NCI-H524 treated with DMSO at 0.1 percent for 48 hours (cell line): ENCODE measurements around the gene RBM38.

Experiments
- DNase-seq: peaks from one replicate; lab custom pipeline; 2025; lab: John Stamatoyannopoulos, UW

The RBM38 gene

GRCh38 chr20:57404006-57404405 lies 12.8 kb downstream of the RBM38 start:
- DNase-seq = no peak

DNA sequence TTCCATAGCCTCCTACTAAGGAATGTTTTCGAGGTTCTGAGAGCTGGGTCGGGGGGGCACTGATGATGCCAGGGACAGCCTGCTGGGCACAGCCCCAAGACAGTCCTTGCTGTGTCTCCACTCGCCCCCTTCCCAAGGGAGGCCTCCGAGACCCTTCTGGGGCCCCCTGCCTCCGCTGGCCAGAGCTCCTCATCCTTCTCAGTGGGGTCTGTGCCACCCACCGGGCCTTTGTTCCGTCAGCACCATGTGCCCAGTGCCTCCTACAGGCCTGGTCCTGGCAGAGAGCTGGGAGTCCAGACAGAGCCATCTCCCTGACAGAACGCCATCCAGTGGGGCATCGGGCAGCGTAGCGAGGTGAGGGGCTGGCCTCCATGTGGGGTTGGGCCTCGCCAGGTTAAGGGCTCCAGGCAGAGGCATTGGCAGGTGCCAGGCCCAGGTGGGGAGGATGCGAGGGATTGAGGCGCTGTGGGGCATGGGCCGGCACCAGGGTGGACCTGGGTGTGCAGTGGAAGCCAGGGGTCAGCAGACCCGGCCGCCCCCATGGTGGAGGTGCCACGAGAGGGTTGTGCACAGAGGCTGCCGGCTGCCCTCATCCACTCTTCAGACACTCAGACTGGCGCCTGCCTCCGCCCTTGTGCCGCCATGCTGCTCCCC lies 13.3 kb downstream of the RBM38 start:
- no peak for DNase-seq

DNA sequence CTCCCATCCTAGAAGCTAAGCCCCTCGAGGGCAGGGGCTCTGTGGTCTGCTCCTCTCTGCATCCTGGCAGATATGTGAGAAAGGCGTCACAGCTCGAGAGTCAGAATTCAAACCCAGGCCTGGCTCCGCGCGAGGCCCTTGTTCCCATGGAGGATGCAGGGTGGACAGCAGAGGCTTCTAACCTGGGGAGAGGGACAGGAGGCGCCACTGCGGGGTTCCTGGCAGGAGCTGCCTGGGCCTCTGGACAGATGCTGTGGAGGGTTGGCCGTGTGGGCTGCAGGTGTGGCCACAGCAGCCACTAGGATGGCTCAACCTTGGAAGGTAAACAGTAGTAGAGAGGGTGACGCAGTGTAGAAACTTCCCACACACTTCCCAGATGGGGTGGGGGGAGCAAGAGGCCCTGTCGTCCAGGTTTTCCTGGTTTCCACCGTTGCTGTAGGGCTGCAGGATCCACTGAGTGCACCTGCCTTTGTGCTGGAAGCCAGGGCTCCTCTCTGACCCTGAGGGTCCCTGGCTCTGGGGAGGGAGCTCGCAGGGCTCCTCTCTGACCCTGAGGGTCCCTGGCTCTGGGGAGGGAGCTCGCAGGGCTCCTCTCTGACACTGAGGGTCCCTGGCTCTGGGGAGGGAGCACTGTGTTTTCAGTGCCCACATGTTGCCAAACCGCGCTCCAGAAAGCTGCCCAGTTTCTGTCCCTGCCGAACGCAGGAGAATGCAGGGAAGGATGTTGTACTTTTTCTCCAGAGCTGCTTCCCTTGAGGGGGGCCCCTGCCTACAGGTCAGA lies 14.2 kb downstream of the RBM38 start:
- DNase-seq = no peak

- DNase-seq = no peak
Measured at GRCh38 chr20:57407541-57407956, 16.4 kb downstream of the RBM38 start.

DNA sequence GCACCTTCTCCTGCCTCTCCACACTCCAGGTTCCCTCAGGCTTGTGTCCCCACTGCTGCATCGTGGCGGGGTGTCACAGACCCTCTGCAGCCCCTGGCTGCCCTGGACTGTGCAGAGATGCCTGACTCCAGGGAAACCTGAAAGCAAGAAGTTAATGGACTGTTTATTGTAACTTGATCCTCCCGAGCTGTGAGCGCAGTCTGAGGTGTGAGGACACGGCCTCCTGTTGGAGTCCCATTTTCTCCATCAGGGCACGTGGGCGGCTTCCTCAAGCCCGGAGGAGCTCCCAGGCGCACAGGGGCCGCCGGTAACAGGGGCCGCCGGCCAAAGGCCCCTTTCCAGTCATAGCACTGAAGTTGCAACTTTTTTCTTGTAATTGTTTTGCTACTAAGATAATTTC lies 16.9 kb downstream of the RBM38 start:
- no peak for DNase-seq

DNA sequence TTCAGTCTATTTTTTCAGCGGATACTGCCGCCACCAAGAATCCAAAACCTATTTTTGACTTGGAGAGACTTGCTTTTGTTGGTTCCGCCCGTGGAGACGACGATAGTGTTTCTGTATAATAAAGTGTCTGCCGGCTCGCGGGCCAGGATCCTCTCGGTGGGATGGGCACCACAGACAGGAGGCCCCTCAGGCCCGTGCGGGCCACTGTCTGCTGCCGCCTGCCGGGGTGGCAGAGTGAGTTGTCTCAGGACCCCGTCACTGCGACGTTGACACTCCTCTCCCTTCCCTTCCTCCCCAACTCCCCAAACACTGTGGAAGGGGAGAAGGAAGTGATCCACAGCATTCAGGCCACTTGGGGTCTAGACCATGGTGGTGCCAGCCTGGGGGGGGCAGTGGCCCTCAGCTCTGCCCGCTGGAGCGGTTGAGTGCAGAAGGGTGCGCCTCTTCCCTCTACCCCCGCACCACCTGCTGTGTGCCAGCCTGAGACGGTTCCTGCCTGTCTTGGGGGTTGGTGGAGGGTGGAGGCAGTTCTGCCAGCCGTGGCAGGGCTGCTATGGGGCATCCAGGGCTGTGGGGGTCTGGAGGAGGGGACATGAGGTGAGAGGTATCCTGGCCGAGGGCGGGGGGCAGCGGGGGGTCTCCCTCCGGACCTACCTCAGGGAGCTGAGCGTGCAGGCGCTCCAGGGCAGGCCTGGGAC lies 17.5 kb downstream of the RBM38 start:
- no peak for DNase-seq

GRCh38 chr20:57409316-57409671 lies 18.1 kb downstream of the RBM38 start:
- no peak for DNase-seq

DNA sequence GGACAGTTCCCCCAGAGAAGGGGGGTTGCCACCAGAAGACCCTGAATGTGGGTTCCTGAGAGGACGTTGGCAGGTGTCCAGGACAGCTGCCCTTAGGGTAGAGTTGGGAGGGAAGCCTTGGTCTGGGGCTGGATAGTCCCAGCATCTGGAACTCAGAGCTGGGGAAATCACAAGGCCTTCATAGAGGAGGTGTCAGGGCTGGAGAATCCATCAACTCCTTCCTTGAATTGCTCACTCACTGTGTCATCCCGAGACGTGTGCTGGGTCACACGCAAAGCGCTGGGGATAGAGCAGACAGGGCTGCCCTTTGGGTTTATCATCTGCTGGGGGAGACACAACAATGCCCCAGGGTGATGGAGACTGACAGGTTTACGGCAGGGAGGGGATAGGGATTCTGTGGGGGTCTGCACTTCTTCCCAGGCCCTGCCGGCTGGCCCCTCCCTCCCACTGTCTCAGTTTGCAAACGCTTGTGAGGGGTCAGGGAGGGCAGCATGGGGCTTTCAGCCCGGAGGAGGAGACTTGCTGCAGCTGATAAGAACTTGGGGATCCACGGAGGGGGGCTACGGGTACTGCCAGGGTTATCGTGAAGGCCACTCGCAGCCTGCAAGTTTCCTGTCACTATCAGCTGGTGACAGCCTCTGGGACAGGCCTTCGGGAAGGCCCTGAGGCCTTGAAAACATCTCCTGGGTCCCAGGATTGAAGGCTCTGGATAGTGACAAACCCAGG lies 18.6 kb downstream of the RBM38 start:
- DNase-seq = no peak

GRCh38 chr20:57410398-57410920 lies 19.3 kb downstream of the RBM38 start:
- DNase-seq = no peak

GRCh38 chr20:57410924-57411323 lies 19.7 kb downstream of the RBM38 start:
- no peak for DNase-seq

DNA sequence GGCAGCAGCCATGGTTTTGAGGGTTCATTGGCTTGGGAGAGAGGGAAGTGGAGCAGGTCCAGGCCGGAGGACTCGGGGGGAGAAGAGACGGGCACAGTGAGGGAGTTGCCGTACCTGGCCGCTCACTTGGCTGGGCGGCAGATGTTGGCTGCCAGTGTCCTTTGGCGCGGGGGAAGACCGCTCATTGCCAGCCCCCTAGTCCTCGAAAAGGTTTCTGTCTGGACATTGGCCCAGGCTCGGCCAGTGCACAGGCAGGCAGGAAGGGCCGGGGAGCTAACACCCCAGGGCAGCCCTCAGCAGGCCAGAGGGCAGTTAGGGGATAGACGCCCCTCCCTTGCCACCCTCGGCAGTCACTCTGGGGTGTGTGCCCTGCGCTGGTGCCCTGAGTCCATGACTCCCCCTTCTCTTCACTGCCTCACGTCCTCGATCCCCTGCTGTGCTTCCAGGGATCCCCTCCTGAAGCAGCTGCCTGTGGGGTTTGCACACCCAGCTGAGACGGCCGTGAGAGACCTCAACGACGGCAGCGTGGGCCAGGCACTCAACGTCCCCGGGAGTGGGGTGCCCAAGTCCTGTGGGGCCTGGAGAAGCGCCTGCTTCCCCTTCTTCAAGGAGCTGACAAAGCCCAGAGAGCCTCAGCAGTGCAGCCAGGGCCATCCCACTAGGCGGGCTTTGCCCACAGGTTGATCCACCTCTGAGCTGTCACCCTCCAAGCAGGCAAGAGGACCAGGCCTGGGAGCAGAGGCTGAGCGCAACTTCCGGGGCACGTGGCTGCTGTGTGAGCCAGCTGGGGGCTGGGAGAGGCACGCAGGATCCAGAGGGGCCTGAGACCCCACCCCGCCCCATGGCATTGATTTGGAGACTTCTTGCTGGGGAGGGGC lies 20.4 kb downstream of the RBM38 start:
- no peak for DNase-seq

GRCh38 chr20:57412347-57413029 lies 21.3 kb downstream of the RBM38 start:
- DNase-seq = no peak

GRCh38 chr20:57413986-57414385 lies 22.8 kb downstream of the RBM38 start:
- no peak for DNase-seq

- no peak for DNase-seq
Measured at GRCh38 chr20:57414867-57415592, 23.8 kb downstream of the RBM38 start.

- no peak for DNase-seq
Measured at GRCh38 chr20:57415771-57416170, 24.6 kb downstream of the RBM38 start.

- DNase-seq = no peak
Measured at GRCh38 chr20:57416296-57417022, 25.3 kb downstream of the RBM38 start.

DNA sequence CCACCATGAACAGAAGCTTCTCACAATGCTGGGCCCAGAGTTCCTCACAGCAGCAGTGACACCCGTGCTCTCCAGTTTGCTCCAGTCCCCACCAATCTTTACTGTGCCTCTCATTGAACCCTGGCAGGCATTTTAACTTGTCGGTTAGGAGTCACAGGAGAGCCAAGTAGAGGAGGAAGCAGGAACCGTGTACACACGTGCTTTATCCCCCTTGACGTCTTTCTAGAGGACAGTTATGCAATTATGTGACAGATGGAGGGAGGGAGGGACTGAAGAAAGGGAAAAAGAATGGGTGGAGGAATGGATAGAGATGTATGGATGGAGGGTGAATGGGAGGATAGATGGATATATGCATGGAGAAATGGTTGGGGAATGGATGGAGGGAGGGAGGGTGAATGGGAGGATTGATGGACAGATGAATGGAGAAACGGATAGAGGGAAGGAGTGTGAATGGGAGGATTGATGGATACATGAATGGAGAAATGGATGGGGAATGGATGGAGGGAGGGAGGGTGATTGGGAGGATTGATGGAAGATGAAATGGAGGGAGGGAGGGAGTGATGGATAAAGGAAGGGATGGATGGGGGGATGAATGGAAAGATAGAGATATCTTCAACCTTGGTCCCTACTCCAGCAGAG lies 26.0 kb downstream of the RBM38 start:
- DNase-seq = peak; percentile 18

GRCh38 chr20:57417830-57418780 lies 26.9 kb downstream of the RBM38 start:
- no peak for DNase-seq
